Activated CD8-positive, alpha-beta T cell treated with anti-CD3 and anti-CD28 coated beads for 36 hours (primary cell): ENCODE data around the gene ATP2B2. TPM values are rescaled to one million over a fixed set of nuclear protein-coding genes. Genes with fewer than 3 reads are reported as not detected.

Experiments used
- ATAC-seq: fragments of 200-7000 bp; cut with Tn5 transposase; one replicate; pipeline ENCODE4 v1.10.0; 2021; ENCODE audit warnings: mild to moderate bottlenecking, moderate library complexity
- CTCF ChIA-PET: fragments of 350-600 bp; sonication (Branson Sonifier 250); formaldehyde crosslinking; loops from one replicate; lab custom pipeline; 2021; ENCODE audit warnings: antibody characterized with exemption; lab: Charles Lee
- POLR2A ChIA-PET: fragments of 350-600 bp; sonication (Branson Sonifier 250); formaldehyde crosslinking; loops from one replicate; lab custom pipeline; 2021; ENCODE audit warnings: antibody characterized with exemption; lab: Charles Lee
- DNase-seq: peaks from one replicate; pipeline ENCODE4 v3.0.0-alpha.2; 2020
- H3K27ac Mint-ChIP-seq: one replicate; pipeline ENCODE4 v1.8.0; 2021; ENCODE audit warnings: mild to moderate bottlenecking, mixed read lengths
- H3K27me3 Mint-ChIP-seq: one replicate; pipeline ENCODE4 v1.8.0; 2021; ENCODE audit warnings: mixed read lengths
- H3K36me3 Mint-ChIP-seq: one replicate; pipeline ENCODE4 v1.8.0; 2021; ENCODE audit warnings: low read depth, mixed read lengths
- H3K4me1 Mint-ChIP-seq: one replicate; pipeline ENCODE4 v1.8.0; 2021; ENCODE audit warnings: low read depth, mixed read lengths
- H3K4me3 Mint-ChIP-seq: one replicate; pipeline ENCODE4 v1.8.0; 2021; ENCODE audit warnings: mild to moderate bottlenecking, moderate library complexity, mixed read lengths
- H3K9me3 Mint-ChIP-seq: one replicate; pipeline ENCODE4 v1.8.0; 2021; ENCODE audit warnings: mixed read lengths
- CTCF ChIP-seq: fragments of 200-600 bp; IDR thresholded peaks from one replicate; pipeline ENCODE4 v1.8.0; 2022; ENCODE audit warnings: antibody characterized with exemption, mild to moderate bottlenecking
- intact Hi-C: fragments of 100-400 bp; cut with micrococcal nuclease; formaldehyde crosslinking; loops from one replicate; pipeline ENCODE4 v1.10.0; 2022
- total RNA-seq, 2 experiments: library from RNA; stranded (reverse); gene quantifications; one replicate each; pipeline ENCODE4 v1.2.3, GENCODE V29; 2021

ATP2B2 gene
- total RNA-seq, 2 experiments from 2014 or later: not detected

DNA sequence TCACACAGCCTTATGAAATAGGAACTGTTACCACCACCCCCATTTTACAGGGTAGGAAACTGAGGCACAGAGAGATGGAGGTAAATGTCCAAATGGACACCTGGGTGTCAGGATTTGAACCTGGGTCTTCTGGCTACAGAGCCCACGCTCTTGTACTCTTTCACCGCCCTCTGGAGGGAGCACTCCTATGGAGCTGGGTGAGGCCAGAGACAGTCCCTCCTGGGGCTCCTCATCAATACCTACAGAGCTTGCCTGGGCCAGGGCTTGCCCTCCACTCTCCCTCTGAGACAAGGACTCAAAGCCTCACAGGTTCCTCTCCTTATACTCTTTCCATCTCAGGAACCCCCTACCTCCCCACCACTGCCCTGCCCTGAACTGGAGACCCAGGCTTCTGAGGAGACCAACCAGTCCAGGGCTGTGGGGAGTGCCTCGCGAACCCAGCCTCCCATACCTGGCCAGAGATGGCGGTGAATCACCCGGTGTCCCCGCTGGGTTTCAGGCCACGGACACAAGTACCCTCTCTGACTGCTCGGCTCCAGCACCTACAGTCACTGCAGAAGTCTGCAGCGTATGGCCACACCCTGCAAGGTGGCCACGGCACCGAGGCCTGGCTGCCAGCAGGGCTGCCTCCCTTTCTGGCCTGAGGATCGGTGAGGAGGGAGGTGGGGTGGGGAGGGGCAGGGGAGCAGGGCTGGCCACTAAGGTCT, 22.1 kb upstream of the ATP2B2 start:
- Mint-ChIP-seq H3K27ac (no peak overlapping the region), H3K4me1 (no peaks in the 10 kb centered on the region), H3K27me3 (peaks cover 12% of the 10 kb centered on the region), H3K4me3 (no peak overlapping the region), H3K9me3 (no peaks in the 10 kb centered on the region), H3K36me3 (no peaks in the 10 kb centered on the region)
- DNase-seq (no peak), ATAC-seq (no peak)
- CTCF ChIA-PET: no interaction called here
- intact Hi-C loops: no loop called here
- POLR2A ChIA-PET: no interaction called here
- TF ChIP-seq CTCF: no peak

GRCh38 chr3:10526366-10526765, 21.0 kb upstream of the ATP2B2 start:
- ATAC-seq: no peak

GRCh38 chr3:10524799-10525301, 19.5 kb upstream of the ATP2B2 start:
- H3K4me3 Mint-ChIP-seq: no peak overlapping the region
- intact Hi-C loops: no loop called here
- CTCF ChIA-PET: interaction anchor here (1.5 kb wide), 1 partner anchor 214 kb away, joined by 3 read pairs; no protein-coding TSS in a partner anchor
- ATAC-seq: no peak
- no peaks in the 10 kb centered on the region for H3K36me3 Mint-ChIP-seq
- POLR2A ChIA-PET: no interaction called here
- H3K27ac Mint-ChIP-seq: no peak overlapping the region
- H3K27me3 Mint-ChIP-seq: peaks cover 16% of the 10 kb centered on the region
- DNase-seq: no peak
- no peaks in the 10 kb centered on the region for H3K9me3 Mint-ChIP-seq
- TF ChIP-seq CTCF: no peak
- H3K4me1 Mint-ChIP-seq: no peaks in the 10 kb centered on the region

More at GRCh38 chr3:10526366-10526765, 21.0 kb upstream of the ATP2B2 start:
- Mint-ChIP-seq H3K27me3 (peaks cover 16% of the 10 kb centered on the region), H3K4me3 (no peak overlapping the region), H3K9me3 (no peaks in the 10 kb centered on the region), H3K36me3 (no peaks in the 10 kb centered on the region), H3K27ac (no peak overlapping the region), H3K4me1 (no peaks in the 10 kb centered on the region)
- no peak for TF ChIP-seq CTCF
- intact Hi-C loops: no loop called here
- CTCF ChIA-PET: no interaction called here
- DNase-seq: no peak
- POLR2A ChIA-PET: no interaction called here

DNA sequence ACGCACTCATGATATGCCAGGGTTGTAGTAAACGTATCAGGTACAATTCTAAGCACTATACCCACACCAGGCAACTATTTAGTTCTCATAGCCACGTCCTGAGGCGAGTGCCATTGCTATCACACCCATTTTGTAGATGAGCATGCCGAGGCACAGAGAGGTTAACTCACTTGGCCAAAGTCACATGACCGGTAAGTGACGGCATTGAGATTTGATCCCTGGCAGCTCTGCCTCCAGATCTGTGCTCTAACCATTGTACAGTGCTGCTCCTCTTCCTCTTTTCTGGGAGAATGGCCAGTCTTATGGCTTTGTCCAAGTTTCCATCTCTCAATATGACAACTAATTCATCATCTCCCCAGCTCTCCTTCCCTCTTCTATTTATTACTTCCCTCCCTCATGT, 18.9 kb upstream of the ATP2B2 start:
- CTCF ChIA-PET: interaction anchor here (1.5 kb wide), 1 partner anchor 214 kb away, joined by 3 read pairs; no protein-coding TSS in a partner anchor

More for the DNA sequence above, 18.9 kb upstream of the ATP2B2 start:
- Mint-ChIP-seq H3K27me3 (peaks cover 16% of the 10 kb centered on the region), H3K4me3 (no peak overlapping the region), H3K9me3 (no peaks in the 10 kb centered on the region), H3K4me1 (no peaks in the 10 kb centered on the region), H3K36me3 (no peaks in the 10 kb centered on the region), H3K27ac (no peak overlapping the region)
- POLR2A ChIA-PET: no interaction called here
- intact Hi-C loops: no loop called here
- DNase-seq (no peak), ATAC-seq (no peak)
- no peak for TF ChIP-seq CTCF
